ENCODE measurements around the gene RAB8B.

- TF ChIP-seq POLR2A (IDR thresholded peaks at IDR 0.05; ENCODE audit: low read length) (no peak), GATA1 (IDR thresholded peaks at IDR 0.05; ENCODE audit: low read depth, low read length) (no peak)
Observed at GRCh38 chr15:63238171-63238570, 48.8 kb downstream of the RAB8B start.
